ENCODE data around the gene SNCB. TPM values are rescaled to one million over a fixed set of nuclear protein-coding genes. Genes with fewer than 3 reads are reported as not detected.
A peak's percentile ranks its signal among the peaks of the same experiment; 100 is the strongest.

Gene SNCB
- total and polyA plus RNA-seq, 4 experiments from 2014 or later = not detected

DNA sequence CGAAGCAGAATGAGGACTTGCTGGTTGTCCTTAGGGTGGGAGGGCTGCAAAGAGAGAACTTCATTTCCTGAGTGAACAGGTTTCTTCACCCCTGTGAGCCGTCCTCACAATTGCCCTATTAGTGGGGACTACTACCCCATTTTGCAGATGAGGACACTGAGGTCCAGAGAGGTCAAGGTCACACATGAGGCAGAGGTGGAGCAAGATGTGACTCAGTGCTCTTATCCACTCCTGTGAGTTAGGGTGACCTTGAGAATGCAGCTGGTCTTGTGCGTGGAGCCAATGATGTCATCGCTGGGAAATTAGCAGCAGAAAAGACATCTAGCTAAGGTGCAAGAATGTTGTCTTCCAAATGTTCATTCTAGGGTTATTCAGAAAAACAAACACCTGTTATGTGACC, 47.3 kb downstream of the SNCB start:
- POLR2A ChIA-PET (ENCODE audit: partially characterized antibody) = no interaction called here
- no peaks in the 10 kb centered on the region for H3K36me3 Mint-ChIP-seq

DNA sequence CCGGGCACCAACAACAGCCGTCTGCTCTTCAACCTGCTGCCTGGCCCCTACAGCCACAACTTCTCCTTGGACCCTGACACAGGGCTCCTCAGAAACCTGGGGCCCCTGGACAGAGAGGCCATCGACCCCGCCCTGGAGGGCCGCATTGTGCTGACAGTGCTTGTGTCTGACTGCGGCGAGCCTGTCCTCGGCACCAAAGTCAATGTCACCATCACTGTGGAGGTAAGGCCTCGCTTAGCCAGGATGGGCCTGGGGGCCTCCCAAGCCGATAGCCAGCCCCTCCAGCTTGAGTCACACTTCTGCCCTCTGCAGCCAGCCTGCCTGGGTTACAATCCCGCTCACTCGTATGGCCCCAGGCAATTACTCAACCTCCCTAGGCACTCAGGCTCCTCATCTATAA, 49.0 kb downstream of the SNCB start:
- H3K4me1 ChIP-seq (ENCODE audit: insufficient read depth, low read length) = no peaks in the 10 kb centered on the region
- ChIA-PET CTCF (ENCODE audit: partially characterized antibody) (interaction anchor here (1.0 kb wide), 1 partner anchor 8 kb away, joined by 5 read pairs; no protein-coding TSS in a partner anchor), POLR2A (ENCODE audit: partially characterized antibody) (no interaction called here)
- Mint-ChIP-seq H3K27me3 (peaks cover 0 to 4% of the 10 kb centered on the region in 2 donors), H3K36me3 (no peaks in the 10 kb centered on the region), H3K9me3 (peaks cover 0 to 15% (median 5%) of the 10 kb centered on the region in 8 donors), H3K4me3 (no peak overlapping the region), H3K27ac (no peak overlapping the region), H3K4me1 (peaks cover 0 to 4% (median 2%) of the 10 kb centered on the region in 4 donors)
- no peak for DNase-seq
- H3K27me3 ChIP-seq (ENCODE audit: insufficient read depth, low read length) = no peaks in the 10 kb centered on the region
- peaks cover 0 to 7% of the 10 kb centered on the region in 2 donors for H3K9me3 ChIP-seq (ENCODE audit: control insufficient read depth in 1 of 2, low read length in 2 of 2)
- no peak overlapping the region for H3K4me3 ChIP-seq (ENCODE audit: low read length in 2 of 2)
- no peaks in the 10 kb centered on the region for H3K36me3 ChIP-seq (ENCODE audit: insufficient read depth, low read length)
- intact Hi-C loops (cut with micrococcal nuclease) = no loop called here
- no peak overlapping the region for H3K27ac ChIP-seq (ENCODE audit: low read depth, low read length)

More for the DNA sequence above, 47.3 kb downstream of the SNCB start:
- H3K9me3 ChIP-seq (ENCODE audit: control insufficient read depth in 1 of 2, low read length in 2 of 2) = peaks cover 0 to 7% of the 10 kb centered on the region in 2 donors
- H3K27ac ChIP-seq (ENCODE audit: low read depth, low read length) = no peak overlapping the region
- CTCF ChIA-PET (ENCODE audit: partially characterized antibody) = interaction anchor here (0.7 kb wide), 1 partner anchor 10 kb away, joined by 3 read pairs; no protein-coding TSS in a partner anchor
- intact Hi-C loops (cut with micrococcal nuclease) = no loop called here
- peaks cover 0 to 4% of the 10 kb centered on the region in 2 donors for H3K27me3 Mint-ChIP-seq
- no peaks in the 10 kb centered on the region for H3K27me3 ChIP-seq (ENCODE audit: insufficient read depth, low read length)
- DNase-seq = no peak
- no peak overlapping the region for H3K4me3 ChIP-seq (ENCODE audit: low read length in 2 of 2)
- H3K9me3 Mint-ChIP-seq = peaks cover 0 to 15% (median 5%) of the 10 kb centered on the region in 8 donors
- no peak overlapping the region for H3K4me3 Mint-ChIP-seq
- peaks cover 0 to 4% (median 3%) of the 10 kb centered on the region in 4 donors for H3K4me1 Mint-ChIP-seq
- H3K27ac Mint-ChIP-seq = peak overlapping the region in 1 of 7 donors; percentile 10
- no peaks in the 10 kb centered on the region for H3K4me1 ChIP-seq (ENCODE audit: insufficient read depth, low read length)
- H3K36me3 ChIP-seq (ENCODE audit: insufficient read depth, low read length) = no peaks in the 10 kb centered on the region

DNA sequence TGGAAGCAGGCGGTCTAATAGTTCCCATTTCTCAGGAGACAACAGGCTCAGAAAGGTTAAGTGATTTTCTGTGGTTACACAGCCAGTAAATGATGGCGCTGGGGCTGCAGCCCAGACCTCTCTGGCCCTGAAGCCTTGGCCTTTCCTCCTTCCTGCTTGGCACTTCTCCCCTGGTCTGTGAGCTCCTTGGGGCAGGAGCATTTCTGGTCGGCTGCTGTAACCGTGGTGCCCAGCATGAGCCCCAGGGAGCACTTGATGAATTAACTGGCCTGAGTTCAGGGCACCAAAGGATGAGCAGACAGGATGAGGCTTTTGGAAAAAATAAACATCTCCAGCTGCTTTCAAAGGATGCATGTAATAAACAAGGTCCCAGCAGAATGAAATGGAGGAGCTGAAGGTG, 51.0 kb downstream of the SNCB start:
- Mint-ChIP-seq H3K9me3 (peaks cover 0 to 10% (median 0%) of the 10 kb centered on the region in 8 donors), H3K36me3 (no peaks in the 10 kb centered on the region)
- intact Hi-C loops (cut with micrococcal nuclease) = no loop called here

DNA sequence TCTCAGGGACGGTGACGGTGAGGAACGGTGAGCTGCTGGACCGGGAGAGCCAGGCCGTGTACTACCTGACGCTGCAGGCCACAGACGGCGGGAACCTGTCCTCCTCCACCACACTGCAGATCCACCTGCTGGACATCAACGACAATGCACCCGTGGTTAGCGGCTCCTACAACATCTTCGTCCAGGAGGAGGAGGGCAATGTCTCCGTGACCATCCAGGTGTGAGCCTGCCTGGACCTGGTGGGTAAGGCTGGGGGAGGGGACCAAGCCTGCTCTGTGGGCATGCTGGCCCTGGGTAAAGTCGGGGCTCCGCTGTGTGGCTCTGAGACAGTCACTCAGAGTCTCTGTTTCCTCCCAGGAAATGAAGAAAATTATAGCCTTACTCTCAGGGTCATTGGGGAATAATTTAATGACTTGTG, 51.9 kb downstream of the SNCB start:
- Histone ChIP-seq H3K27ac (ENCODE audit: low read depth, low read length) (no peak overlapping the region), H3K4me1 (ENCODE audit: insufficient read depth, low read length) (peaks cover 6% of the 10 kb centered on the region), H3K4me3 (ENCODE audit: low read length in 2 of 2) (no peak overlapping the region), H3K9me3 (ENCODE audit: control insufficient read depth in 1 of 2, low read length in 2 of 2) (no peaks in the 10 kb centered on the region), H3K27me3 (ENCODE audit: insufficient read depth, low read length) (no peaks in the 10 kb centered on the region), H3K36me3 (ENCODE audit: insufficient read depth, low read length) (no peaks in the 10 kb centered on the region)
- Mint-ChIP-seq H3K27me3 (peaks cover 0 to 6% of the 10 kb centered on the region in 2 donors), H3K36me3 (no peaks in the 10 kb centered on the region), H3K27ac (peak overlapping the region in 2 of 7 donors; percentile 23 to 69), H3K4me1 (peaks cover 4 to 12% (median 8%) of the 10 kb centered on the region in 4 donors), H3K9me3 (peaks cover 0 to 2% (median 0%) of the 10 kb centered on the region in 8 donors), H3K4me3 (no peak overlapping the region)
- intact Hi-C loops (cut with micrococcal nuclease) = loop anchor here (1.0 kb wide), 1 partner anchor 162 kb away; the partner anchor contains the start of gene CLTB
- POLR2A ChIA-PET (ENCODE audit: partially characterized antibody) = interaction anchor here (0.8 to 1.5 kb wide), 3 partner anchors 35 to 162 kb away, joined by 3 to 4 read pairs (median 3); partner anchors contain the start of genes CLTB and RNF44
- CTCF ChIA-PET (ENCODE audit: partially characterized antibody) = interaction anchor here (0.8 to 5.5 kb wide), 9 partner anchors 12 to 851 kb away, joined by 3 to 34 read pairs (median 3); partner anchors contain the start of genes CLTB and FAF2
- DNase-seq = peak in 4 of 5 donors; percentile 42 to 52 (median 46)

More for the DNA sequence above, 51.0 kb downstream of the SNCB start:
- H3K4me3 Mint-ChIP-seq = no peak overlapping the region
- CTCF ChIA-PET (ENCODE audit: partially characterized antibody) = interaction anchor here (0.8 to 5.5 kb wide), 7 partner anchors 17 to 852 kb away, joined by 3 to 34 read pairs (median 5); partner anchors contain the start of genes CLTB and FAF2
- Histone ChIP-seq H3K4me1 (ENCODE audit: insufficient read depth, low read length) (no peaks in the 10 kb centered on the region), H3K4me3 (ENCODE audit: low read length in 2 of 2) (no peak overlapping the region), H3K9me3 (ENCODE audit: control insufficient read depth in 1 of 2, low read length in 2 of 2) (no peaks in the 10 kb centered on the region), H3K36me3 (ENCODE audit: insufficient read depth, low read length) (no peaks in the 10 kb centered on the region), H3K27ac (ENCODE audit: low read depth, low read length) (no peak overlapping the region), H3K27me3 (ENCODE audit: insufficient read depth, low read length) (no peaks in the 10 kb centered on the region)
- DNase-seq = no peak
- POLR2A ChIA-PET (ENCODE audit: partially characterized antibody) = interaction anchor here (1.5 kb wide), 1 partner anchor 42 kb away, joined by 4 read pairs; the partner anchor contains the start of gene RNF44
- peaks cover 2 to 8% (median 2%) of the 10 kb centered on the region in 4 donors for H3K4me1 Mint-ChIP-seq
- no peak overlapping the region for H3K27ac Mint-ChIP-seq
- H3K27me3 Mint-ChIP-seq = peaks cover 0 to 2% of the 10 kb centered on the region in 2 donors

DNA sequence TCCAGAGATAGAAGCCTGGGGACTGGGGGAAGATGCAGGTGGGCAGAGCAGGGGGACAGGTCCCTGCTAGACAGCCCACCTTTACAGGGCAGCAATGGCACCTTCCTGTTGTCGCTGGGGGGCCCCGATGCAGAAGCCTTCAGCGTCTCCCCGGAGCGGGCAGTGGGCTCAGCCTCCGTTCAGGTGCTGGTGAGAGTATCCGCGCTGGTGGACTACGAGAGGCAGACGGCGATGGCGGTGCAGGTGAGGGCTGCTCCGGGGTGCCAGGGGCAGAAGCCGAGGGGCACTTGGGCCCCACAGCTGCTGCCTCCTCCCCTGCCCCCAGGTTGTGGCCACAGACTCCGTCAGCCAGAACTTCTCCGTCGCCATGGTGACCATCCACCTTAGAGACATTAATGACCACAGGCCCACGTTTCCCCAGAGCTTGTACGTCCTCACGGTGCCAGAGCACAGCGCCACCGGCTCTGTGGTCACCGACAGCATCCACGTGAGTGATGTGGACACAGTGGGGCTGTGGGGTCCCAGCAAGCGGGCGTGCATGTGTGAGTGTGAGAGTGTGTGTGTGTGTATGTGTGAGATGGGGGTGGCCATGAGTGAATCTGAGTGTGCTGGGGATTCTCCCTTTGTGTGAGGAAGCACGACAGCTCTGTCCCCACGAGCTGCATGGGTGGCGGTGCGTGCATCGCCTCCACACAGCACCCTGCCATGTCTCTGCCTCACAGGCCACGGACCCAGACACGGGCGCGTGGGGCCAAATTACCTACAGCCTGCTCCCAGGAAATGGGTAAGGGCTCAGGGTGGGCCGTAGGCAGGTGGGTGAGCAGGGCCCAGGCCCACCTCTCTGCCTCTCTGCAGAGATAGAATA, 52.8 kb downstream of the SNCB start:
- Histone ChIP-seq H3K27me3 (ENCODE audit: insufficient read depth, low read length) (no peaks in the 10 kb centered on the region), H3K27ac (ENCODE audit: low read depth, low read length) (no peak overlapping the region), H3K4me3 (ENCODE audit: low read length in 2 of 2) (no peak overlapping the region), H3K4me1 (ENCODE audit: insufficient read depth, low read length) (peaks cover 6% of the 10 kb centered on the region), H3K9me3 (ENCODE audit: control insufficient read depth in 1 of 2, low read length in 2 of 2) (no peaks in the 10 kb centered on the region), H3K36me3 (ENCODE audit: insufficient read depth, low read length) (no peaks in the 10 kb centered on the region)
- CTCF ChIA-PET (ENCODE audit: partially characterized antibody) = interaction anchor here (1.3 to 5.5 kb wide), 5 partner anchors 13 to 162 kb away, joined by 3 to 34 read pairs (median 7); partner anchors contain the start of genes CLTB and FAF2
- intact Hi-C loops (cut with micrococcal nuclease) = loop anchor here (1.0 kb wide), 1 partner anchor 161 kb away; the partner anchor contains the start of gene CLTB
- Mint-ChIP-seq H3K4me1 (peaks cover 4 to 16% (median 8%) of the 10 kb centered on the region in 4 donors), H3K4me3 (no peak overlapping the region), H3K27me3 (peaks cover 2 to 4% of the 10 kb centered on the region in 2 donors), H3K36me3 (no peaks in the 10 kb centered on the region), H3K9me3 (no peaks in the 10 kb centered on the region), H3K27ac (peak overlapping the region in 2 of 7 donors; percentile 7 to 75)
- POLR2A ChIA-PET (ENCODE audit: partially characterized antibody) = interaction anchor here (0.8 to 1.5 kb wide), 3 partner anchors 34 to 161 kb away, joined by 3 to 4 read pairs (median 3); partner anchors contain the start of genes CLTB and RNF44
- no peak for DNase-seq

DNA sequence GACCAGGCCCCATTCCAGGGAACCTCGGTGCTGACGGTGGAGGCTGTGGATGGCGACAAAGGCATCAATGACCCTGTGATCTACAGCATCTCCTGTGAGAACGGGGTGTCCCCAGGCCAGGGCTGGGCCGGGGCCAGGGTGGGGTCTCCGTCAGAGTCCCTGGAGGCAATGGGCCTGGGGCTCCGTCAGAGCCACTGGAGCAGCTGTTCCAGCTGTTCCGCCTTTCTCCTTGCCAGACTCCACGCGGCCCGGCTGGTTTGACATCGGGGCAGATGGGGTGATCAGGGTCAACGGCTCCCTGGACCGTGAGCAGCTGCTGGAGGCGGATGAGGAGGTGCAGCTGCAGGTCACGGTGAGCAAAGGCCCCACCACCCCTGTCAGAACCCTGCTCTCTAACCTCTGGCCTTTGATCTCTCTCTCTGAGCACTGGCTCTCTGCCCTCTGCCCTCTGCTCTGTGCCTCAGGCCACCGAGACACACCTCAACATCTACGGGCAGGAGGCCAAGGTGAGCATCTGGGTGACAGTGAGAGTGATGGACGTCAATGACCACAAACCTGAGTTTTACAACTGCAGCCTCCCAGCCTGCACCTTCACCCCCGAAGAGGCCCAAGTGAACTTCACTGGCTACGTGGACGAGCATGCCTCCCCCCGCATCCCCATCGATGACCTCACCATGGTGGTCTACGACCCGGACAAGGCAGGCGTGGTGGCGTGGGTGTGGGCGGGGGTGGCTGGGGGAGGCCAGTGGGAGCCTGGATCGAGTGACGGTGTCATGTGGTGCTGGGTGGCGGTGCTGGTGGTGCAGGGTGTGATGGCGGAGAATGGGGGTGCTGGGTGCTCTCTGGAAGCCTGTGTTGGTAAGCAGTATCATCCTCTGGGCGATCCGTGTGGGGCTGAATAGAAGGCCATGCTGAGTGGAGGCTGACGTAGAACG, 54.6 kb downstream of the SNCB start:
- no peak for DNase-seq
- Histone ChIP-seq H3K36me3 (ENCODE audit: insufficient read depth, low read length) (no peaks in the 10 kb centered on the region), H3K27me3 (ENCODE audit: insufficient read depth, low read length) (no peaks in the 10 kb centered on the region), H3K4me1 (ENCODE audit: insufficient read depth, low read length) (peaks cover 6% of the 10 kb centered on the region), H3K27ac (ENCODE audit: low read depth, low read length) (no peak overlapping the region), H3K4me3 (ENCODE audit: low read length in 2 of 2) (no peak overlapping the region), H3K9me3 (ENCODE audit: control insufficient read depth in 1 of 2, low read length in 2 of 2) (no peaks in the 10 kb centered on the region)
- ChIA-PET CTCF (ENCODE audit: partially characterized antibody) (interaction anchor here (0.9 to 5.5 kb wide), 6 partner anchors 17 to 160 kb away, joined by 3 to 34 read pairs (median 16); partner anchors contain the start of gene CLTB), POLR2A (ENCODE audit: partially characterized antibody) (interaction anchor here (0.8 kb wide), 1 partner anchor 39 kb away, joined by 3 read pairs; the partner anchor contains the start of gene RNF44)
- peak overlapping the region in 1 of 7 donors; percentile 17 for H3K27ac Mint-ChIP-seq
- no peak overlapping the region for H3K4me3 Mint-ChIP-seq
- peaks cover 3 to 6% of the 10 kb centered on the region in 2 donors for H3K27me3 Mint-ChIP-seq
- H3K9me3 Mint-ChIP-seq = no peaks in the 10 kb centered on the region
- peaks cover 4 to 16% (median 8%) of the 10 kb centered on the region in 4 donors for H3K4me1 Mint-ChIP-seq
- intact Hi-C loops (cut with micrococcal nuclease) = loop anchor here (2.0 kb wide), 1 partner anchor 39 kb away; the partner anchor contains the start of gene RNF44
- H3K36me3 Mint-ChIP-seq = no peaks in the 10 kb centered on the region
